Measurements from ENCODE around the gene ZNF446. TPM values are rescaled to one million over a fixed set of nuclear protein-coding genes. Genes with fewer than 3 reads are reported as not detected.
"Not testable (repeated sequence)": the region's sequence is repeated elsewhere in the genome, so short reads cannot be mapped to it uniquely, and the experiment has no call there.

Gene ZNF446
- total and polyA plus RNA-seq, 2 donors (not counting 1 experiment from before 2014, with no cell fraction given): 2.4 to 9.4 TPM

DNA sequence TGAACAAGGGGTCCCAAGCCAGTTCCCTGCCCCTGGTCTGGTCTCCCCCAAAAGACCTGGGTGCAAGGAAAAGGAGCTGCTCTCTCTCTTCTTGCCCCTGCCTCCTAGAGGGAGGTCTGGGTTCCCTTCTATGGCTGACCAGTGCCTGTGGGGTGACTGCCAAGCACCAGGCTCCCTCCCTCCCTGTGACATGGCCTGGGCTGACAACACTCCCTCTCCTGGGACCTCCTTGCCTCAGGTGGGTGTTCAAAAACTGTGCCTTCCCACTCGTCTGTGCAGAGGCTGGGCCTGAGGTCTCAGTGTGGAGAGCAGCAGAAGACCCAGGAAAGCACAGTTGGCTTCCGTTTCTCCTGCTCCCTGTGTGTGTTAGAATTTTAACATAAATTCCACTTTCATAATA lies 4.7 kb downstream of the ZNF446 start:
- TF ChIP-seq, protein P1, sequence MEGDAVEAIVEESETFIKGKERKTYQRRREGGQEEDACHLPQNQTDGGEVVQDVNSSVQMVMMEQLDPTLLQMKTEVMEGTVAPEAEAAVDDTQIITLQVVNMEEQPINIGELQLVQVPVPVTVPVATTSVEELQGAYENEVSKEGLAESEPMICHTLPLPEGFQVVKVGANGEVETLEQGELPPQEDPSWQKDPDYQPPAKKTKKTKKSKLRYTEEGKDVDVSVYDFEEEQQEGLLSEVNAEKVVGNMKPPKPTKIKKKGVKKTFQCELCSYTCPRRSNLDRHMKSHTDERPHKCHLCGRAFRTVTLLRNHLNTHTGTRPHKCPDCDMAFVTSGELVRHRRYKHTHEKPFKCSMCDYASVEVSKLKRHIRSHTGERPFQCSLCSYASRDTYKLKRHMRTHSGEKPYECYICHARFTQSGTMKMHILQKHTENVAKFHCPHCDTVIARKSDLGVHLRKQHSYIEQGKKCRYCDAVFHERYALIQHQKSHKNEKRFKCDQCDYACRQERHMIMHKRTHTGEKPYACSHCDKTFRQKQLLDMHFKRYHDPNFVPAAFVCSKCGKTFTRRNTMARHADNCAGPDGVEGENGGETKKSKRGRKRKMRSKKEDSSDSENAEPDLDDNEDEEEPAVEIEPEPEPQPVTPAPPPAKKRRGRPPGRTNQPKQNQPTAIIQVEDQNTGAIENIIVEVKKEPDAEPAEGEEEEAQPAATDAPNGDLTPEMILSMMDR (conservative IDR thresholded peaks at IDR 0.05 in 1 of 2, IDR thresholded peaks at IDR 0.05 in 1 of 2; ENCODE audit: low read depth in 1 of 2, low read length in 2 of 2): no peak
- no peak for TF ChIP-seq EZH2 (IDR thresholded peaks at IDR 0.05; ENCODE audit: low read length, missing control alignments)
- DNase-seq (ENCODE audit: low read depth in 2 of 2): no peak
- Histone ChIP-seq H2AFZ (ENCODE audit: low read length) (no peak overlapping the region), H3K27me3 (ENCODE audit: control insufficient read depth, insufficient read depth, low read length) (no peaks in the 10 kb centered on the region), H3K4me3 (replicated peaks in 1 of 4; ENCODE audit: control extremely low read depth in 1 of 4, insufficient read depth in 1 of 4, low read depth in 3 of 4, low read length in 4 of 4) (no peak overlapping the region), H3K27ac (ENCODE audit: insufficient read depth, low read length) (no peak overlapping the region), H4K20me1 (ENCODE audit: control insufficient read depth, extremely low read depth, insufficient read depth, low read length) (no peaks in the 10 kb centered on the region), H3K4me2 (ENCODE audit: extremely low read depth, insufficient read depth, low read length) (no peak overlapping the region), H3K4me1 (ENCODE audit: control insufficient read depth, extremely low read depth, insufficient read depth, low read length) (peaks cover 8% of the 10 kb centered on the region), H3K9me3 (ENCODE audit: control insufficient read depth, insufficient read depth, low read depth, low read length) (no peaks in the 10 kb centered on the region), H3K36me3 (ENCODE audit: control insufficient read depth, insufficient read depth, low read length) (peaks cover 4% of the 10 kb centered on the region), H3K79me2 (ENCODE audit: control insufficient read depth, insufficient read depth, low read length) (no peaks in the 10 kb centered on the region), H3K9ac (ENCODE audit: insufficient read depth, low read length) (no peak overlapping the region)

- TF ChIP-seq, protein P1 (conservative IDR thresholded peaks at IDR 0.05 in 1 of 2, IDR thresholded peaks at IDR 0.05 in 1 of 2; ENCODE audit: low read depth in 1 of 2, low read length in 2 of 2): no peak
- no peak for TF ChIP-seq EZH2 (IDR thresholded peaks at IDR 0.05; ENCODE audit: low read length, missing control alignments)
- Histone ChIP-seq H2AFZ (ENCODE audit: low read length) (no peak overlapping the region), H3K79me2 (ENCODE audit: control insufficient read depth, insufficient read depth, low read length) (no peaks in the 10 kb centered on the region), H4K20me1 (ENCODE audit: control insufficient read depth, extremely low read depth, insufficient read depth, low read length) (no peaks in the 10 kb centered on the region), H3K36me3 (ENCODE audit: control insufficient read depth, insufficient read depth, low read length) (peaks cover 4% of the 10 kb centered on the region), H3K4me2 (ENCODE audit: extremely low read depth, insufficient read depth, low read length) (no peak overlapping the region), H3K27me3 (ENCODE audit: control insufficient read depth, insufficient read depth, low read length) (no peaks in the 10 kb centered on the region), H3K9ac (ENCODE audit: insufficient read depth, low read length) (no peak overlapping the region), H3K4me3 (replicated peaks in 1 of 4; ENCODE audit: control extremely low read depth in 1 of 4, insufficient read depth in 1 of 4, low read depth in 3 of 4, low read length in 4 of 4) (no peak overlapping the region), H3K27ac (ENCODE audit: insufficient read depth, low read length) (no peak overlapping the region), H3K4me1 (ENCODE audit: control insufficient read depth, extremely low read depth, insufficient read depth, low read length) (no peaks in the 10 kb centered on the region), H3K9me3 (ENCODE audit: control insufficient read depth, insufficient read depth, low read depth, low read length) (no peaks in the 10 kb centered on the region)
- no peak for DNase-seq (ENCODE audit: low read depth in 2 of 2)
These were observed 6.2 kb downstream of the ZNF446 start for GRCh38 chr19:58482372-58482771.

DNA sequence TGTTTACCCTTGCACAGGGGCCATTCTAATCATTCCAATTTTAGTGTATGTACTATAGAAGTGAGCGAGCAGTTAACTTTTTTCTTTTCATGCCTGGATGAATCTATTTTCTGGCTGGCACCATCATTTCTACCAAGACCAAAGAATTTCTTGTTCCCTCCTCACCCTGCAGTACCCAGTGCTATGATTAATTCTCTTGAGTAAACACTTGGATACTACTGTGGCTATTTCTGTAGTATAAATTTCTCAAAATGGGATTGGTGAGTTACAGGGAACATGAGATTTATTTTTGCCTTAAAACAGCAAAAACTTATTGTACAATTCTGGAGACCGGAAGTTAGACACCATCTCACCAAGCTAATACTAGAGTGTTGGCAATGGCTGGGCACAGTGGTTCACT lies 7.6 kb downstream of the ZNF446 start:
- TF ChIP-seq, protein P1 (conservative IDR thresholded peaks at IDR 0.05 in 1 of 2, IDR thresholded peaks at IDR 0.05 in 1 of 2; ENCODE audit: low read depth in 1 of 2, low read length in 2 of 2): no peak
- no peak for TF ChIP-seq EZH2 (IDR thresholded peaks at IDR 0.05; ENCODE audit: low read length, missing control alignments)
- no peaks in the 10 kb centered on the region for H4K20me1 ChIP-seq (ENCODE audit: control insufficient read depth, extremely low read depth, insufficient read depth, low read length)
- no peak for DNase-seq (ENCODE audit: low read depth in 2 of 2)

DNA sequence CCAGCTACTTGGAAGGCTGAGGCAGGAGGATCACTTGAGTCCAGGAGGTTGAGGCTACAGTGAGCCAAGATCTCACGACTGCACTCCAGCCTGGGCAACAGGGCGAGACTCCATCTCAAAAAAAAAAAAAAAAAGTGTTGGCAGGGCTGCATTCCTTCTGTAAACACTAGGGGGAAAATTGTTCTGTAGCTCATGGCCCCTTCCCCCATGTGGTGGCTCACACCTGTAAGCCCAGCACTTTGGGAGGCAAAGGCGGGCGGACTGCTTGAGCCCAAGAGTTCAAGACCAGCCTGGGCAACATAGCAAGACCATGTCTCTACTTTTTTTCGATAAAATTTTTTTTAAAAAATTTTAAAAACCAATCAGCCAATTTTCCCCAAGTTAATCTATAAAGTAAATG lies 8.2 kb downstream of the ZNF446 start:
- not testable (repeated sequence) for DNase-seq (ENCODE audit: low read depth in 2 of 2); H3K4me2 ChIP-seq (ENCODE audit: extremely low read depth, insufficient read depth, low read length); H3K9me3 ChIP-seq (ENCODE audit: control insufficient read depth, insufficient read depth, low read depth, low read length); H2AFZ ChIP-seq (ENCODE audit: low read length); H3K4me3 ChIP-seq (replicated peaks in 1 of 4; ENCODE audit: control extremely low read depth in 1 of 4, insufficient read depth in 1 of 4, low read depth in 3 of 4, low read length in 4 of 4); H3K79me2 ChIP-seq (ENCODE audit: control insufficient read depth, insufficient read depth, low read length); H3K36me3 ChIP-seq (ENCODE audit: control insufficient read depth, insufficient read depth, low read length); H3K27ac ChIP-seq (ENCODE audit: insufficient read depth, low read length); H3K9ac ChIP-seq (ENCODE audit: insufficient read depth, low read length); H3K27me3 ChIP-seq (ENCODE audit: control insufficient read depth, insufficient read depth, low read length); H4K20me1 ChIP-seq (ENCODE audit: control insufficient read depth, extremely low read depth, insufficient read depth, low read length); H3K4me1 ChIP-seq (ENCODE audit: control insufficient read depth, extremely low read depth, insufficient read depth, low read length)

More for the DNA sequence above, 7.6 kb downstream of the ZNF446 start:
- Histone ChIP-seq H3K4me2 (ENCODE audit: extremely low read depth, insufficient read depth, low read length) (no peak overlapping the region), H3K36me3 (ENCODE audit: control insufficient read depth, insufficient read depth, low read length) (peaks cover 4% of the 10 kb centered on the region), H2AFZ (ENCODE audit: low read length) (no peak overlapping the region), H3K27me3 (ENCODE audit: control insufficient read depth, insufficient read depth, low read length) (no peaks in the 10 kb centered on the region), H3K9ac (ENCODE audit: insufficient read depth, low read length) (no peak overlapping the region), H3K9me3 (ENCODE audit: control insufficient read depth, insufficient read depth, low read depth, low read length) (no peaks in the 10 kb centered on the region), H3K4me1 (ENCODE audit: control insufficient read depth, extremely low read depth, insufficient read depth, low read length) (no peaks in the 10 kb centered on the region), H3K27ac (ENCODE audit: insufficient read depth, low read length) (no peak overlapping the region), H3K79me2 (ENCODE audit: control insufficient read depth, insufficient read depth, low read length) (no peaks in the 10 kb centered on the region), H3K4me3 (replicated peaks in 1 of 4; ENCODE audit: control extremely low read depth in 1 of 4, insufficient read depth in 1 of 4, low read depth in 3 of 4, low read length in 4 of 4) (no peak overlapping the region)
